Epithelial cell of proximal tubule (primary cell): ENCODE measurements around the gene ASCL5. TPM values are rescaled to one million over a fixed set of nuclear protein-coding genes. Genes with fewer than 3 reads are reported as not detected.
A peak's percentile ranks its signal among the peaks of the same experiment; 100 is the strongest.

Experiments used
- DNase-seq: peaks from one replicate; pipeline ENCODE4 v3.0.0-alpha.2; 2011; ENCODE audit warnings: low read depth
- H3K4me3 ChIP-seq: 2 replicates; pipeline ENCODE4 v1.5.1; 2011; ENCODE audit warnings: low read depth, mild to moderate bottlenecking, low read length
- total RNA-seq: library from RNA; depleted of rRNA; stranded (reverse); fragments of >200 nt; gene quantifications from 2 replicates; pipeline ENCODE4 v1.2.3, GENCODE V29; 2015
- TF ChIP-seq, protein P1 (sequence below): conservative IDR thresholded peaks from 2 replicates; pipeline ENCODE4 v1.5.1; 2012; ENCODE audit warnings: low read depth, mild to moderate bottlenecking, low read length

Gene ASCL5
- total RNA-seq, 1 donor from 2014 or later, result not detected

DNA sequence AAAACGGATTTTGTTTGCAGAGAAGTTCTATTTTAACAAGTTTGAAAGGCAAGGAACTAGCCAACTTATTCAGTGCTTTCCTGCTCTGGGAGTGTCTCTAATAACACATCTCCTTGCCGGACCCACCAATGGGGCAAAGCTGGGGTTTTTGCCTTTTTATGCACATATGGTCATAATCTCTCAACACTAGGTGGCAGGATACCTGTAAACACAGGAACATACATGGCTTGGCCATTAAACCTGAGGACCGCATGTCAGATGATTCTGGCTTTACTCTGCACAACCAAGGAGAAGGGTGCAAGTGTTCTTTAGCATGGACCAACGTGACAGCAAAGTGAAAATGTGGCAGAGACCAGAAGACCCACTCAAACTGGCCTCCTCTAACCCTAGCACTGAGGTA is 22.4 kb upstream of the ASCL5 start:
- no peak for DNase-seq
- H3K4me3 ChIP-seq, result no peak overlapping the region

DNA sequence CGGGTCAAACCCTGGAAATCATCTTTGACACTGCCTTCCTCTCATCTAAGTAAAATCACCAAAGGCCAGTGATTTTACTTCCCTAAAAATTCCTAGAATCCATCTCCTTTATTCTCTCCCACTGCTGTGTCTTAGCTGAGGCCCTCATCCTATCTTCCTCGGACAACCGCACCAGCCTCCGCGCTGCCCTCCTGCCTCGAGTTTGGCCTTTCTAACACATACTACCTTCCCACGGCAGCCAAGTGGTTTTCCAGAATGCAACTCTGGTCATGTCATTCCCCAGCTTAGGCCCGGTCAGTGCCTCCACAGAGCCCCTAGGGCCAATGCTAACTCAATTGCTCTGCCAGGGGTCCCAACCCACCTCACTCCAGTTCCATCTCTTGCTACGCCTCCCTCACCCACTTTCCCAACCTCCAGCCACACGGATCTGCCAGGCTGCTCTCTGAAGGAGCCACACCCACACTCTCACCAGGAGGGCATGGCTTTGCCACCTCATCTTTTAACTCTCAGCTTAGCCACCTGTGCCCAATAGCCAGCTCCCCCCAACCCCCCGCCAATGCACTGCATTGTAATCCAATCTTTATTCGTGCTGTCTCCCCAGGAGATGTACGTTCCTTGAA is 20.5 kb upstream of the ASCL5 start:
- H3K4me3 ChIP-seq, result no peak overlapping the region
- DNase-seq, result no peak
- TF ChIP-seq, protein P1, sequence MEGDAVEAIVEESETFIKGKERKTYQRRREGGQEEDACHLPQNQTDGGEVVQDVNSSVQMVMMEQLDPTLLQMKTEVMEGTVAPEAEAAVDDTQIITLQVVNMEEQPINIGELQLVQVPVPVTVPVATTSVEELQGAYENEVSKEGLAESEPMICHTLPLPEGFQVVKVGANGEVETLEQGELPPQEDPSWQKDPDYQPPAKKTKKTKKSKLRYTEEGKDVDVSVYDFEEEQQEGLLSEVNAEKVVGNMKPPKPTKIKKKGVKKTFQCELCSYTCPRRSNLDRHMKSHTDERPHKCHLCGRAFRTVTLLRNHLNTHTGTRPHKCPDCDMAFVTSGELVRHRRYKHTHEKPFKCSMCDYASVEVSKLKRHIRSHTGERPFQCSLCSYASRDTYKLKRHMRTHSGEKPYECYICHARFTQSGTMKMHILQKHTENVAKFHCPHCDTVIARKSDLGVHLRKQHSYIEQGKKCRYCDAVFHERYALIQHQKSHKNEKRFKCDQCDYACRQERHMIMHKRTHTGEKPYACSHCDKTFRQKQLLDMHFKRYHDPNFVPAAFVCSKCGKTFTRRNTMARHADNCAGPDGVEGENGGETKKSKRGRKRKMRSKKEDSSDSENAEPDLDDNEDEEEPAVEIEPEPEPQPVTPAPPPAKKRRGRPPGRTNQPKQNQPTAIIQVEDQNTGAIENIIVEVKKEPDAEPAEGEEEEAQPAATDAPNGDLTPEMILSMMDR, result no peak

More for the DNA sequence above, 22.4 kb upstream of the ASCL5 start:
- TF ChIP-seq, protein P1, result peak; percentile 71

DNA sequence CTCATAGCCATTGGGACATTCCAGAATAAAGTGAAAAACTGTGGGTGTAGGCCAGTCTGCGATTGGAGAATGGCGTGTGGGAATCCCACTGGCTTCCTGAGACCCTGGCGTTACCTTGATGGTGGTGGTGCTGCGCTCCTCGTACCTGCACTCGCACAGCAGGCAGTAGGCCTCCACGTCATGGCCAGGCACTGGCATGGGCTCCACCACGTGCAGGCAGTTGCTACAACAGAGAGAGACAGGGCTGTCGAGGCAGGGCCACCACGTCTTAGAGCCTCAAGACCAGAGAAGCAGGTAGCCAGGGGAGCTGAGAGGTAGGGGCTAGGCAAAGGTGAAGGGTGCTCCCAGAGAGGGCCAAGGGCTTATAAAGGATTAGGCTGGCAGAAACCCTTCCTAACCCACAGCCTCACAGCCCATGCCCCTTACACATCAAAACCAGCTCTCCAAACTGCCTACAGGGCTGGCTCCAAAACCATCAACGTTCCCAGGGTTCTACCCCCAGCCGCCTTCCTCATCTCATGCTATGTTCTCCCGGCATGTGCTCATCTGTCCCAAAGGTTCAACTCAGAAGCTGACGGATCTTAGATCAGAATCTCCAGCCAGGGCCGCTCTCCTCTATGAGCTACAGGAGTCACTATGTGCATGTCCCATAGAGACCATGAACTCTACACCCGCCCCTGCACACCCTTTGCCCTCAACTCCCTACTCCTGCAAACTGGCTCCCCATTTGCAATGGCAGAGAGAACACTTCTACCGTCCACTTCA is 19.8 kb upstream of the ASCL5 start:
- no peak for DNase-seq
- no peak overlapping the region for H3K4me3 ChIP-seq
- TF ChIP-seq, protein P1, result no peak

- TF ChIP-seq, protein P1, result no peak
- no peak overlapping the region for H3K4me3 ChIP-seq
- no peak for DNase-seq
These were observed 18.8 kb upstream of the ASCL5 start for GRCh38 chr1:201145816-201146215.

DNA sequence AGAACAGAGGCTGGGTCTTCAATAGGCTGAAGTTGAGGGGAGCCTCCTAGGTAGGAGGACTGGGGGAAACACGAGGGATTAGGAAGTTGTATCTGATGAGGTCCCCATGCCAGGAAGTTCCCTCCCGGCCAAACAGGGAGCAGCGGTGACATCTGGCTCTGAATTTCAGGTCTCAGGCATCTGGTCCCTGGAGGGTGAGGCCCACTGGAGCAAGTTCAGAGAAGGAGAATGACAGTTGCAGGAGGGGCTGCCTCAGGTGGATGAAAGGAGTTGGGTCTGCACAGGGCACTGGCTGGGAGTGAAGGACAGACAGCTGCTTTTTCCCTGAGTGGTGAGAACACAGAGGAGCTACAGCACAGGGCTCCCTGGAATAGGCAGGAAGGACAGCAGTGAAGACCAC is 18.1 kb upstream of the ASCL5 start:
- TF ChIP-seq, protein P1, result no peak
- no peak overlapping the region for H3K4me3 ChIP-seq
- DNase-seq, result no peak

GRCh38 chr1:201144701-201145100 is 17.7 kb upstream of the ASCL5 start:
- TF ChIP-seq, protein P1, result no peak
- DNase-seq, result no peak
- H3K4me3 ChIP-seq, result no peak overlapping the region
